RWPE1 (cell line): Measurements from ENCODE around the gene RNF167.

Source experiments
- CTCF ChIA-PET: fragments of 350-600 bp; sonication (Branson Sonifier 250); formaldehyde crosslinking; extraction: SDS; loops from one replicate; lab custom pipeline; 2021; lab: Yijun Ruan, JAX
- POLR2A ChIA-PET: fragments of 400-600 bp; formaldehyde crosslinking; extraction: SDS; loops from one replicate; lab custom pipeline; 2020; ENCODE audit warnings: antibody characterized with exemption; ENCODE audit not compliant: low non-redundant PET; lab: Yijun Ruan, JAX
- DNase-seq: peaks from one replicate; pipeline ENCODE4 v3.0.0; 2012; ENCODE audit warnings: low spot score
- H3K27ac ChIP-seq: fragments of 450-650 bp; 2 replicates; pipeline ENCODE4 v1.5.1; 2017
- CTCF ChIP-seq: fragments of 450-650 bp; conservative IDR thresholded peaks from 2 replicates; pipeline ENCODE4 v1.5.1; 2017; ENCODE audit warnings: low read depth, mild to moderate bottlenecking

The RNF167 gene

GRCh38 chr17:4970273-4970672, 30.2 kb downstream of the RNF167 start:
- ChIA-PET CTCF (interaction anchor here (0.6 kb wide), 1 partner anchor 215 kb away, joined by 4 read pairs; no protein-coding TSS in a partner anchor), POLR2A (interaction anchor here (2.0 kb wide), 1 partner anchor 17 kb away, joined by 10 read pairs; the partner anchor contains the start of gene CAMTA2)
- DNase-seq: no peak
- no peak for TF ChIP-seq CTCF
- H3K27ac ChIP-seq: peak overlapping the region; percentile 98

GRCh38 chr17:4971826-4972225, 31.8 kb downstream of the RNF167 start:
- CTCF ChIA-PET: interaction anchor here (0.6 kb wide), 1 partner anchor 9 kb away, joined by 3 read pairs; no protein-coding TSS in a partner anchor
- no peak for DNase-seq
- POLR2A ChIA-PET: interaction anchor here (0.7 to 0.8 kb wide), 2 partner anchors 28 to 30 kb away, joined by 3 to 16 read pairs; no protein-coding TSS in a partner anchor
- peak overlapping the region; percentile 31 for H3K27ac ChIP-seq
- no peak for TF ChIP-seq CTCF

GRCh38 chr17:4972322-4972721, 32.3 kb downstream of the RNF167 start:
- peak overlapping the region; percentile 31 for H3K27ac ChIP-seq
- ChIA-PET CTCF (interaction anchor here (0.6 kb wide), 1 partner anchor 9 kb away, joined by 3 read pairs; no protein-coding TSS in a partner anchor), POLR2A (no interaction called here)
- TF ChIP-seq CTCF: no peak
- DNase-seq: no peak

GRCh38 chr17:4972752-4973151, 32.7 kb downstream of the RNF167 start:
- DNase-seq: no peak
- POLR2A ChIA-PET: no interaction called here
- CTCF ChIA-PET: interaction anchor here (0.7 kb wide), 1 partner anchor 56 kb away, joined by 4 read pairs; no protein-coding TSS in a partner anchor
- TF ChIP-seq CTCF: no peak
- H3K27ac ChIP-seq: peak overlapping the region; percentile 31

- peak overlapping the region; percentile 31 for H3K27ac ChIP-seq
- TF ChIP-seq CTCF: no peak
- ChIA-PET CTCF (interaction anchor here (0.7 kb wide), 1 partner anchor 56 kb away, joined by 4 read pairs; no protein-coding TSS in a partner anchor), POLR2A (no interaction called here)
- DNase-seq: no peak
These were observed 33.4 kb downstream of the RNF167 start for GRCh38 chr17:4973256-4974114.

GRCh38 chr17:4974115-4974670, 34.1 kb downstream of the RNF167 start:
- ChIA-PET CTCF (no interaction called here), POLR2A (no interaction called here)
- no peak for DNase-seq
- peak overlapping the region; percentile 31; the same call in 1 of the 2 replicates for H3K27ac ChIP-seq
- TF ChIP-seq CTCF: no peak
